ELF-1 (cell line): Measurements from ENCODE around the gene HP1BP3.

Source experiments
- DNase-seq: peaks from one replicate; pipeline ENCODE4 v3.0.0-alpha.2; 2016; ENCODE audit warnings: low read depth, low spot score

Gene HP1BP3

DNA sequence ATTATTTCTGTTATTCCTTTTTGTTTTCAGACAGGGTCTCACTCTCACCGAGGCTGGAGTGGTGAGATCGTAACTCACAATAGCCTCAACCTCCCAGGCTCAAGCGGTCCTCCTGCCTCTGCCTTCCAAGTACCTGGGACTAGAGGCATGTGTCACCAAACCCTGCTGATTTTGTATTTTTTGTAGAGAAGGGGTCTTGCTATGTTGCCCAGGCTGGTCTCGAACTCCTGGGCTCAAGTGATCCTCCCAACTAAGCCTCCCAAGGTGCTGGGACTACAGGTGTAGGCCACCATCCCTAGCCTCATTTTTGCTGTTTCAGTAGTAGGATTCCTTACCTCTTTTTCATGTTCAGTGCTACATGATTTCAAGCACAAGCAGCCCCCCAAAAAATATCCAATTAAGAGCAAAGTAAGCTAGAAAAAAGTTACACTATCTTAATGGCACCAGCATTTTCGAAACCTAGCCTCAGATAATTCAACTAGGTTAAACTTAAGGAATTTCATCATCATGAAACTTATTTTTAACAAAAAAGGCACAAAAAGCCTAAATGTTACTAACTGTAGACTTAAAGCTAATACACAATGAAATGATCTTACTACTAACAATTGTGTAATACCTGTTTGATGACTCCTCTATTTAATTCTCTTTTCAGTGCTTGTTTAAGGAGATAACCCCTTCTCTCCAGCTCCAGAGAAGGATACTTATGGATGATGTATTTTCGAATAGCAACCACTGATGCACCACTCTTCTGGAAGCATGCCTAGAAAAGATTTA lies 16.6 kb downstream of the HP1BP3 start:
- DNase-seq: no peak

DNA sequence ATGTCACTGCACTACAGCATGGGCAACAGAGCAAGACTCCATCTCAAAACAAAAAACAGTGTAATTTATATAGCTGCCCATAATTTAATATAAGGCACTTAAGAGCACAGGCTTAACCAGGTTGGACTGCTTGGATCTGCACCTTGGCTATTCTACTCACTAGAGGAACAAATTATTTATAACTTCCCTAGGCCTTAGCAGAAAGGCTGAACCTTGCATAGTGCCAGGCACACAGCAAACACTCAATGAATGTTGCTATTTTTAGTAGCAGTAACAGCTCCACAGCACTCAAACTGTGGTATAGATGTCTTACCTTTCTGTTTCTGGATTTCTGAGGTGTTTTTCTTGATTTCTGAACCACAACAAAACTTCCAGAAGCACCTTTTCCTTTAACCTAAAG lies 19.8 kb downstream of the HP1BP3 start:
- DNase-seq: no peak

DNA sequence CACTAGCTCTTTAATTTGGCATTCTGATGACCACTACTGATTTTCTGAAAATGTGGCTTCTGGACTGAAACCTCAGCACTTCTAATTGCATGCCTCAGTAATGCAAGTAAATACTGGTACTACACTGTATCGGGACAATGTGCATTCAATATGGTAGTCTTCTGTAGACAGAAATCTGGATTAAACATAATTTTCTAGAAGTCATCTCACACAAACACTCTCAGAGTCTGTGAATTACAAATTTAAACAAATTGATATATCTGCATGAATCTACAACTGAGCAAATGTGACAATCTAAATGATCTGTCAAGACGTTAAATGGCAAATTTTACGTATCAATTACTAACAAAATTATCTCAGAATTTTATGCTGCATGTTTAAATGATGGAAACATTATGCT lies 23.7 kb downstream of the HP1BP3 start:
- no peak for DNase-seq

DNA sequence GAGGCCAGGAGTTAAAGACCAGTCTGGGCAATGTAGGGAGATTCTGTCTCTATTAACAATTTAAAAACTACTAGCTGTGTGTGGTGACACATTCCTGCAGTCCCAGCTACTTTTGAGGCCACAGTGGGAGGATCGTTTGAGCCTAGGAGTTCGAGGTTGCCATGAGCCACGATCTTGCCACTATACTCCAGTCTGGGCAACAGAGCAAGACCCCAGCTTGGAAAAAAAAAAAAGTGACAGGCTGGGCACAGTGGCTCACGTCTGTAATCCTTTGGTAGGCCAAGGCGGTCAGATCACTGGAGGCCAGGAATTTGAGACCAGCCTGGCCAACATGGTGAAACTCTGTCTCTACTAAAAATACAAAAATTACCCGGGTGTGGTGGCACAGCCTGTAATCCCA lies 26.8 kb downstream of the HP1BP3 start:
- DNase-seq: no peak

DNA sequence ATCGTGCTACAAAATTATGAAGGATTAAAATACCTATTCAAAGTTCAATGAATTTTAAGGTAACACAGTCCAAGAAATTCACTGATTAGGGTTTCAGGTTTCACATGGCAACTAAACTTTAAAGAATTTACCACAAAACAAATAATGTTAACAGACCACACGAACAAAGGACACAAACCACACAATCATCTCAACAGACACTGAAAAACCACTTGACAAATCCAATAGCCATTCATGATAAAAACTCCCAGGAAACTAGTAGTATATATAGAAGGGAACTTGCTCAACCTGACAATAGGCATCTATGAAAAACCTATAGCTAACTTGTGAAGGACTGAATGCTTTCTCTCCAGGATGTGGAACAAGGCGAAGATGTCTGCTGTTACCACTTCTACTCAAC lies 33.5 kb downstream of the HP1BP3 start:
- no peak for DNase-seq

DNA sequence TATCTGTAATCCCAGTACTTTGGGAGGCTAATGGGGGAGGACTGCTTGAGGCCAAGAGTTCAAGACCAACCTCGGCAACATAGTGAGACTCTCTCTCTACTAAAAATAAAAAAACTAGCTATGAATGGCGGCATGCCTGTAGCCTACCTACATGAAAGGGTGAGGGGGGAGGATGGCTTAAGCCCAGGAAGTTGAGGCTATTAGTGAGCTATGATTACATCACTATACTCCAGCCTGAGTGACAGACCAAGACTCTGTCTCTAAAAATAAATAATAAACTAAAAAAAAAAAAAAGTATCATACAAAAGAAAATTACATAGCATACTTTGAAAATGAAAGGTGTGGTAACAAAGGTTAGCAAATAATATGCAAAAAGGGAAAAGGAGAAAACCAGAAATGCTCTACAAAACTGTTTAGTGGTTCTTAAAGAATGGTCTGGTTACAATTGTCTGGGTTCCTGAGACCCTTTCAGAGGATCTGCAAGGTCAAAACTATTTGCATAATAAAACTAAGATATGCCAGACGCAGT lies 35.6 kb downstream of the HP1BP3 start:
- DNase-seq: no peak

DNA sequence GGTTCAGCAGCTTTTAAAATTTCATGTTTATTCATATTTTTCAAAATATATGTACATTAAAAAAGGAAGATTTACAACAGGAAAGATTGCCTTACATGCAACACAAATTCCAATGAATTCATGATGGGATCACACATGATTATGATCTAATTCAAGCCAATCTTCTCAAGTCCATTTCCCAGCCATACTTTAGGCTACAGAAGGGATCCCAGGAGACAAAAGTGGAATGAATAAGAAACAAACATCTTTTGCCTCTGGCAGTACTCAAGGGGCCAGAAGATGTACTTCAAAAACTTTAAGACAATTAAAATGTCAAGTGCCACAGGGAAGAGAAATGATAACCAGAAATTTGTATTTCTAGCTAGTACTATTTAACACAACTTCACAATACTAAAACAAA lies 44.4 kb downstream of the HP1BP3 start:
- DNase-seq: no peak

DNA sequence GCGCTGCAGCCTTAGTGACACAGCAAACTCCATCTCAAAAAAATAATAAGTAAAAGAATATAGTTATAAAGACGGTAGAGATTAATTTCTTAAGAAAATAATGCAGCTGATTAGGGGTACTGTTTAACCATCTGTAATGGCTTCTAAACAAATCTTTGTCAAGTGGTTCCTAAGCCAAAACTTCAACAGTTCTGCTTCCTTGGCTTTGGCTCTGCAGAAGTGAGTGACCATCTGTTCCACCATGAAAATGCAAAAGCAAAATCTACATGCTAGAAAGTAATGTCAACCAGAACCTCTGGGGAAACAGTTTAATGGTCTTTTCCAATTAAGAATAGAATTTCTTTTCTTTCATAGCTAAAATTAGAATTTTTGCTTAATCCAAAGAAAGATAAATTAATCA lies 46.3 kb downstream of the HP1BP3 start:
- no peak for DNase-seq

DNA sequence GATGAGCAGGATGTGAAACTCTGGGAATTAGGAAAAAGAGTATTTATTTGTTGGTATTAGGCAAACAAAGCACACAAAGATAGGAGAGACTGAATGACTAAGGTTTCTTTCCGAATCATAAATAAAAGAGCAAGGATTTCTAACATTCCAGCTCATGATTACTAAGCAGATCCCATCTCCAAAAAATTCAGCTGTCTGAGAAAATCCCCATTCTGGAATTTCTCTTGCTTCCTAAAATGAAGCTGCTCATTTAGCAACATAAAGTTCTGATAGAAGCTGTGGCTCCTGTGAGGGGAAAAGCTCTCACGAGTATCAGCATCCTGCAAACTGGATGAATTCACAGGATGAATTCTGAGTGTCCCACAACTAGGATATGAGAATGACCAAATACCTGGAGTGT lies 47.9 kb downstream of the HP1BP3 start:
- no peak for DNase-seq

DNA sequence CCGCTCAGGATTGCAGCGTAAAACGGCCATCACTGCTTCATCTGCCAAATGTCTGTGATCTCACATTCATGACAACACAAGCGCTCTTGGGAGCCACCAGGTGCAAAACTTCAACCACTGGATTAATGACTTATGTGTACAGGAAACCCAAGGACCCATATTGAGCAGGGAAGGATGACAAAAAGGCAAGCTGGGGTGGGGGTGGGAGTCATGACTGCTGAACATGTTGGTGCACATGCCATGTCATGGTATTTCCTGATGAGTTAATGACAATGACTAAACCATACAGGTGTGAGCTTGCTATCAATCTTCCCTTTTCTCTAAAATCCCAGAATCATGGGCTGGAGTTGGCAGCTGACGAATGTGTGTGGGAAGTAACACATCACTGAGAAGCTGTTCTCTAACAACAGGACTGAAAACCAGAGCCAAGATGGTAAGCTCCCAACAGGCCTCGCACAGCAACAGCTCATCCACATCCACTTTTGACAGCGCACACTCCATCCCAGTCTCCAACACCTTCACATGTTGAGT lies 51.5 kb downstream of the HP1BP3 start:
- no peak for DNase-seq

DNA sequence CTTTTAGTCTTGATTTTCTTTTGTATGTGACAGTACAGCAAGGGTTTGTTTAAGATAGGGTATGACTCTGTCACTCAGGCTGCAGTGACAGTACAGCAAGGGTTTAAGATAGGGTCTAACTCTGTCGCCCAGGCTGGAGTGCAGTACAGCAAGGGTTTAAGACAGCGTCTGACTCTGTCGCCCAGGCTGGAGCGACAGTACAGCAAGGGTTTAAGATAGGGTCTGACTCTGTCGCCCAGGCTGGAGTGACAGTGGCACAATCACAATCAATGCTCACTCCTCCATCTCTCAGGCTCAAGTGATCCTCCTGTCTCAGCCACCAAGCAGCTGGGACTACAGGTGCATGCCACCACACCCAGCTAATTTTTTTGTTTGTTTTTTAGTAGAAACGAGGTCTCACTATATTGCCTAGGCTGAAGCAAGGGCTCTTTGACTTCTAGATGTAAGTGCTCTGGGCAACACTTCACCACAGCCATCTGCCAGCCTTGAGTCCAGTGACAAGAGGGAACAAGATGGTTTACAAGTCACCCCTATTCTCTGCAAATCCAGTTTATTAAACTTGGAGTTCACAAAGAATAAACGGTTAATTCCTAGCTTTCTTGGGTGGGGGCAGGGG lies 53.6 kb downstream of the HP1BP3 start:
- DNase-seq: no peak

DNA sequence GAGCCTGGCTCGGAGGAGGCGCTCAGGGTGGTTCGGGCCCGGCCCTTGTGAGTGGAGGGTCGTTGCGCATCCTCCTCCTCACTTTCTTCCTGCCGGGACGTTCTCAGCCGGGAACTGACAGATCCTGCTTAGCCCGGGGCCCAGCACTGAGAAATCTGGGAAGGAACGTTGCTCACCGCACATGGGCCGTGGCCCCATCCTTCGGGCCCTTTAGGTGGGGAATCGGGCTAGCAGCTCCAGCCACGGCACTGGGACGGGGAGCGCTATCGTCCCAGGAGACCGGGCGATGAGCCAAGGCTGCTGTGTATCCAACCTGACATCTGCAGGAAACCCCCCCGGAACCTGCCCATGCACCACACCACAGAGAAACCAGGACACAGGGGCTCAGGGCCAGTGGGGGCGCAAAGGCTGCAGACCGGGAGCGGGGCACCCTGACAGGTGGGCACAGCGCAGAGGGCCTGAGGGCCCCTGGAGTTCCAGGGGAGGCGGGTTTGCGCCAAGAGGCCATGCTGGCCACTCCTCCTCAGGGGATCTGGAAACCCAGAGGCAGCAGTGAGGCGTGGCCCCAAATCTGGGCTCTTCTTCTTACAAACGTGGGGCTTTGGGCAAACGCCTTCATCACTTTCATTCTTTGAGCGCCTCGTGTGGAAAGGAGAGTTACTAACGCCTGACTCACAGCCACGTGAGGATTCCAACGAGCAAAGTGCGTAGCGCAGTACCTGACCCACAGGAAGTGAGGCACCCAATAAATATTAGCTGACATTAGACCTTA lies 54.3 kb downstream of the HP1BP3 start, which contains the start of gene SH2D5:
TSS of gene SH2D5 (minus strand) at position 116 of the 772 bp plus-strand sequence. CDS start 4,659 bp downstream, outside the sequence.
- DNase-seq: peak; percentile 71

DNA sequence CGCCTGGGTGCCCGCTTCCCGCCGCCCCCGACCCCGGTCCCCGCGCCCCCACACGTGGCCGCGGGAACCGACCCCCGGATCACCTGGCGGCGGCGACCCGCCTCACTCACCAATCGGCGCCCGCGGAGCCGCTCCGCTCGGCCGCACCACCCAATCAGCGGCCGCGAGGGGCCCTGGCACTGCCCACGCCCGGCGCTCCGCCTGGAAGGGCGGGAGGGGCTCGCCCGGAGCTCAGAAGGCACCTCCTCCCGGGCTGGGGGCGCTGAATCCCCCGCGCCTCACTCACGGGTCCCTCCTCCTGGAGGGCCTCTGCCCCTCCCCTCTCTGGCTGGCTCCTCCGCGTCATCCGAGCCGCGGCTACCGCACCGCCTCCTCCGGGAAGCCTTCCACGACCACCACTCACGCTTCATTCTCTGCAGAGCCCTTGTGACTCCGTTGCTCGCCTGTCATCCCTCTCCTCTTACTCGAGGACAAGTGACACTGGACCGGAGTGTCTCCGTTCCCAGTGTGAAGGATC lies 55.0 kb downstream of the HP1BP3 start:
- DNase-seq: peak; percentile 67

DNA sequence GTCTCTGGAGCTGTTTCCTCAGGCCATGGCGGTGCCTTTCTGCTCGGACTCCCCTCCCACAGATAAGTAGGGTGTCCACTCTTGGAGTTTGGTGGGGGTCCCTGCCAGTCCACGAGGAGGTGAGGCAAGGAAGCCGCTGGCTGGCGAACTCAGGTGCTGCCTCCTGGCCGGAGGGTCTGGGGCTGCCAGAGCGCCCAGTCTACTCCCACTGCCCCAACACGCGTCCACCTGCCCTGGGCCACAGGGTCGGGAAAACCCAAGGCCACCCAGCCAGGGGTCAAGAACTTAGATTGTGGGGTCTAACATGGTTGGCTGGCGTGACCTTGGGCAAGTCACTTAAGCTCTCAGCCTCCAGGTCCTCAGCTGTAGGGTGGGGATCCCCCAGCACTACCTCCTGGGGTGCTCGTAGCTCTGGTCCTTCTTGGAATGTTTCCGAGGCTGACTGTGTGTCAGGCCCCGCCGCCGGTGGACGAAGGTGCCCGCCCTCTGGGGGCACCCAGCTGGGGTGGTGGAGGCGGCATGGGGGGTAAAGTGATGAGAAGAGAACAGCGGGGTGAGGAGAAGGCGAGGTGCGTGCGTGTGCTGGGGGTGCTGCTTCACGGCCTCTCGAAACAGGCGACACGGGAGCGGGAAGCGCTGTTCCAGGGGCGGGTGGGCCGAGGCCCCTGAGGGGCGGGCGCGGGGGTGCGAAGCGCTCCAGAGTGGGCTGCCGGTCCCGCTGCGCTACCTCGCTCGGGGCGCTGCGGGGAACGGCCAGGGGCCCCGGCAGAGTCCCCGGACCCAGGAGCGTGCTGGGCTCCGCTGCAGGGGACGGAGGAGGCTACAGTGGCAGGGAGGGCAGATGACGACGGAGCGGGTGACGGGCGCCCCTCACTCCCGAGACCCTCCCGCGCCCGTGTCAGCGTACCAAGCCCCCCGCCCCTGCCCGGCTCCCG lies 55.8 kb downstream of the HP1BP3 start:
- DNase-seq: peak; percentile 15

DNA sequence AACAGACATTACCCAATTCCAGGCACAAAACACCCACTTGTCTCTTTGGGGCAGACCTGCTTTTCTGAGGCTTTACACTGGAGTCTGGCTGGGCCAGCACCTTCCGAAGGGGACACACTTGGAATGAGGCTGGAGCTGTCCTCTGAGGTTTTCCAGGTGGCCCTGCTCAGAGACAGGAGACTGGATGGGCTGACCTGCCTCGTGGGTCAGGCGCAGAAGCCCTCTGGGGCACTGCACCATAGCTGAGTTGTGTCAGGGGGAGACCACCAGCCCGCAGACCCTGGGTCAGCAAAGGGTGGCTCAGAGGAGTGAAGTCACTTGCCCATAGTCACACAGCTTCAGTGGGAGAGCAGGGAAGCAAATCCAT lies 56.4 kb downstream of the HP1BP3 start:
- peak; percentile 19 for DNase-seq

DNA sequence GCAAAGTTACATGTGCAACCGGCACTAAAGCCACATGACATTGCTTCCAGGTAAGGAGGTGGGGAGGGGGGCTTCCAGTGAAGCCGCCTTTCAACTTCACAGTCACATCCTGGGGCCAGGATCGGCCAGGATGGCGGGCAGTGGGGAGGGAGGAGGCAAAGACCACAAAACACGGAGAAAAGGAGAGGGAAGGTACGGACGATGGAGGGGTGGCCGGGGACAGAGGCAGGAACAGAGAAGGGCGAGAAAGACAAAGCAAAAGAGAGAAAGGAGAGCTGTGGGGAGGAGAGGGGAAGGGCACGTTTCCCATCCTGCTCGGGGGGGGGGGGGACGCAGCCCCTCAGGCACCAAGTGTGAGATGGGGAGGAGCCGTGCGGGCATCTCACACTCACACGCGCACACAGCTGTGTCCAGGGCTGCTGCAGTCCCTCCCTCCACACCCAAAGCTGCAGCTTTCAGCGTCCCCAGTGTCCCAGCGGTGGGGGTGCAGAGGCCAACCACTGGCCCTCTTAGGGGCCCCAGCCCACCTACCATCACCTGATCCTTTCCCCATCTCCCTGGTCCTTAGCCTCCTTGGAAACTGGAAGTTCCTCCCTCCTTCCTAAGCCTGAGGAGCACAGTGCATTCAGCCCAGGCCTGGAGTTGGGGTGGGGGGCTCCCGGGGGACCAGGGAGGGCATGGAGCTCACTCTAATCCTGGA lies 57.0 kb downstream of the HP1BP3 start:
- peak; percentile 3 for DNase-seq

DNA sequence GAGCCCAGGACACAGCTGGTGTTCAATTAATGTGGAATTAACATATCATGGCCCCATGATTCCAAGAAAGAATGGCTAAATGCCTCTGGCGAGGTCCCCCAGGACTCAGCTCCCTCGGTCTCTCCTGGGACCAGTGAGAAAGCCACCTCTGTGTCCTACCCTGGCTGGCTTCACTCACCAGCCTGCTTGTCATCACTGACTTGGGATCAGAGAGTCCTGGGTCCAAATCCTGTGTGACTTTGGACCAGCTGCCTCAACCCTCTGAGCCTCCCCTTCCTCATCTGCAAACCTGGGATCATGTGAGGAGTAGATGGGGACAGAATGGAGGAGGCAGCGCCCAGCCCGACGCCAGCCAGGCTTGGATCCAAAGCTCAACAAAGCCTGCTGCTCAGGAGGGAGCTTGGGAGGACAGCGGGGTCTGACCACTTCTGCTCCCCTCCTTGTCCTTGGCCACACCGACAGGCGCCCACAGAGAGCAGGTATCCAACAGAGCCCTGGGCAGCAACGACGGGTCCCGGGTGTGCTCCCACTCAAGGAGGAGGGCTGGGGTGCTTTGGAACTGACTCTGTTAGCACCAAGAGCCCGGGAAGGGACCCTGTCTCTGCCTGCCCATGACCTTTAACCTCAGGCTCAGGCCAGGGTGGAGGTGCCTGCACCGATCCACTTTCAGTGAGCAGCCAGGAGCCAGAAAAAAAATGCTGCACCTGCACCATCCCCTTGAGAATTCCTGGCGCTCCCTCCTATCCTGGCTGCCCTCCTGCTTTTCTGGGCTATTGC lies 57.8 kb downstream of the HP1BP3 start:
- DNase-seq: peak; percentile 4

DNA sequence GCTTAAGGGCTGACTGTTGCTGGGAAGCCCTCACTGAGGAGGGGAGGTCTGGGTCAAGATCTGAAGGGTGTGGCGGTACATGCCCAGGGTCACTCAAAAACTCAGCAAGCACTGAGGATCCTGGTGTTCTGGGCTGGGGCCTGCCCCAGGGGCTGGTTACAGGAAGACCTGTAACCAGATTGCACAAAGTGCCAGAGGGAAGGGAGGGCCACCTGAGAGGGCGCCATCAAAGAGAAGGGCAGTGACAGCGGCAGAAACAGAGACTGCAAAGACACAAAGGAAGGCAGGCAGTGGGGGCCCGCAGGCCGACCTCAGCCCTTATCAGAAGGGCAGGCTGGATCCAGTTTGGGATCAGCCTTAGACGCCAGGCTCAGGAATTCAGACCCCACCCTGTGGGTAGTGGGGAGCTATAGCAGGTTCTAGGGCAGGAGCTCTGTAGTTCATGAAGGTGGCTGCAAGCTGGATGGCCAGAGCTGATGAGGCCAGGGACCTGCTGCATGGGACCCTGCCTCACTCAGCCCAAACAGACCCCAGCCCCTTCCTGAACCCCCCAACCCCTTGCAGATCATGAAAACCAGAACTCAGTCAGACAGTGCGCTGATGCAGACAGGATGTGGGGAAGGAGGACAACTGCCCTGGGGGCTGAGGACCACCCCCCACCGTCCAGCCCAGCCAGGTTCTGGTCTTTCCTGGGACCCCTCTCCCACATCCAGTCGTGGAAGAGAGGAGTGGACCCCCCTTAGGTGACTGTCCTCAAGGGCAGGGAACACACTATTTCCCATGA lies 58.5 kb downstream of the HP1BP3 start:
- peak; percentile 88 for DNase-seq
